Measurements from ENCODE around the gene SENP3. TPM values are rescaled to one million over a fixed set of nuclear protein-coding genes. Genes with fewer than 3 reads are reported as not detected.
A peak's percentile ranks its signal among the peaks of the same experiment; 100 is the strongest.

The SENP3 gene
- total RNA-seq, 1 experiment from 2014 or later: 30.2 TPM

DNA sequence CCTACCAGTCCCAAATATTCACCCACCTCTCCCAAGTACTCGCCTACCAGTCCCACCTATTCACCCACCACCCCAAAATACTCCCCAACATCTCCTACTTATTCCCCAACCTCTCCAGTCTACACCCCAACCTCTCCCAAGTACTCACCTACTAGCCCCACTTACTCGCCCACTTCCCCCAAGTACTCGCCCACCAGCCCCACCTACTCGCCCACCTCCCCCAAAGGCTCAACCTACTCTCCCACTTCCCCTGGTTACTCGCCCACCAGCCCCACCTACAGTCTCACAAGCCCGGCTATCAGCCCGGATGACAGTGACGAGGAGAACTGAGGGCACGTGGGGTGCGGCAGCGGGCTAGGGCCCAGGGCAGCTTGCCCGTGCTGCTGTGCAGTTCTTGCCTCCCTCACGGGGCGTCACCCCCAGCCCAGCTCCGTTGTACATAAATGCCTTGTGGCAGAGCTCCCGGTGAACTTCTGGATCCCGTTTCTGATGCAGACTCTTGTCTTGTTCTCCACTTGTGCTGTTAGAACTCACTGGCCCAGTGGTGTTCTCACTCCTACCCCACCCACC lies 47.8 kb upstream of the SENP3 start:
- no peaks in the 10 kb centered on the region for H3K9me3 ChIP-seq
- Mint-ChIP-seq H3K27ac (ENCODE audit: unreplicated experiment) (no peak overlapping the region), H3K36me3 (ENCODE audit: insufficient read depth, unreplicated experiment) (peaks cover 33% of the 10 kb centered on the region), H3K4me3 (ENCODE audit: unreplicated experiment) (no peak overlapping the region), H3K4me1 (ENCODE audit: low read depth, unreplicated experiment) (no peaks in the 10 kb centered on the region), H3K9me3 (ENCODE audit: unreplicated experiment) (no peaks in the 10 kb centered on the region), H3K27me3 (ENCODE audit: insufficient read depth, unreplicated experiment) (no peaks in the 10 kb centered on the region)
- no peak for DNase-seq
- BruUV-seq (replicated peaks): TSS peak; percentile 66
- TF ChIP-seq, protein P1, sequence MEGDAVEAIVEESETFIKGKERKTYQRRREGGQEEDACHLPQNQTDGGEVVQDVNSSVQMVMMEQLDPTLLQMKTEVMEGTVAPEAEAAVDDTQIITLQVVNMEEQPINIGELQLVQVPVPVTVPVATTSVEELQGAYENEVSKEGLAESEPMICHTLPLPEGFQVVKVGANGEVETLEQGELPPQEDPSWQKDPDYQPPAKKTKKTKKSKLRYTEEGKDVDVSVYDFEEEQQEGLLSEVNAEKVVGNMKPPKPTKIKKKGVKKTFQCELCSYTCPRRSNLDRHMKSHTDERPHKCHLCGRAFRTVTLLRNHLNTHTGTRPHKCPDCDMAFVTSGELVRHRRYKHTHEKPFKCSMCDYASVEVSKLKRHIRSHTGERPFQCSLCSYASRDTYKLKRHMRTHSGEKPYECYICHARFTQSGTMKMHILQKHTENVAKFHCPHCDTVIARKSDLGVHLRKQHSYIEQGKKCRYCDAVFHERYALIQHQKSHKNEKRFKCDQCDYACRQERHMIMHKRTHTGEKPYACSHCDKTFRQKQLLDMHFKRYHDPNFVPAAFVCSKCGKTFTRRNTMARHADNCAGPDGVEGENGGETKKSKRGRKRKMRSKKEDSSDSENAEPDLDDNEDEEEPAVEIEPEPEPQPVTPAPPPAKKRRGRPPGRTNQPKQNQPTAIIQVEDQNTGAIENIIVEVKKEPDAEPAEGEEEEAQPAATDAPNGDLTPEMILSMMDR (IDR thresholded peaks at IDR 0.05; ENCODE audit: insufficient read depth in 1 of 2, low read depth in 1 of 2, low read length in 1 of 2, severe bottlenecking in 1 of 2, unreplicated experiment in 1 of 2): no peak
- no peaks in the 10 kb centered on the region for H3K36me3 ChIP-seq (ENCODE audit: control insufficient read depth, insufficient read depth, low read length)
- no peaks in the 10 kb centered on the region for H3K27me3 ChIP-seq (replicated peaks; ENCODE audit: control insufficient read depth, insufficient read depth, low read length)
- ChIA-PET CTCF (interaction anchor here (0.7 to 0.9 kb wide), 2 partner anchors 47 to 77 kb away, joined by 3 to 5 read pairs; no protein-coding TSS in a partner anchor), POLR2A (no interaction called here)
- intact Hi-C loops (cut with micrococcal nuclease; ENCODE audit: unreplicated experiment): loop anchor here (1.0 kb wide), 1 partner anchor 47 kb away; the partner anchor contains the start of gene SENP3
- H3K4me1 ChIP-seq: no peaks in the 10 kb centered on the region
- no peak overlapping the region for H3K4me3 ChIP-seq (ENCODE audit: low read depth, low read length)

DNA sequence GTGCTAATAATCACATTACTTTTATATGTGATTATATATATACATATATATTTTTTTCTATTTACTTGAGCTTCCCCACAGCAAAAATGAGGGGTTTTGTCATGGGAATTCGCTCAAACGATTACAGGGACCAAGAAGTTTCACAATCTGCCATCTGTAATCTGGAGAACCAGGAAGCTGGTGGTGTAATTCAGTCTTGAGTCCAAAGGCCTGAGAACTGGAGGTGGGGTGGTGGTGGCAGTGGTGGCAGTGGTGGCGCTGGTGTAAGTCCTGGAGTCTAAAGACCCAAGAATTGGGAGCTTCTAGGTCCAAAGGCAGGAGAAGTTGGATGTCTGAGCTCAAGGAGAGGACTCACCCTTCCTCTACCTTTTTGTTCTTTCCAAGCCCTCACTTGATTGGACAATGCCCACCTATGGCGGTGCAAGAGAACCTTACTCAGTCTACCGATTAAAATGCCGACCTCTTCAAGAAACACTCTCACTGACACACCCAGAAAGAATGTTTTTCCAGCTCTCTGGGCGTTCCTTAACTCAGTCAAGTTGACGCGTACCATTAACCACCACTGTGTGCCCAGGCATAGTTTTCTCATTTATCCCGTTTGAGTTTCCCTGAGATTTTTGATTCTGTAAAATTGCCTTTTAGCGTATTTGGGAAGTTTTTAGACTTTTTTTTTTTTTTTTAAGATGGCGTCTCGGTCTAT lies 45.7 kb upstream of the SENP3 start:
- Mint-ChIP-seq H3K9me3 (ENCODE audit: unreplicated experiment) (no peaks in the 10 kb centered on the region), H3K36me3 (ENCODE audit: insufficient read depth, unreplicated experiment) (peaks cover 14% of the 10 kb centered on the region), H3K4me1 (ENCODE audit: low read depth, unreplicated experiment) (no peaks in the 10 kb centered on the region), H3K4me3 (ENCODE audit: unreplicated experiment) (no peak overlapping the region), H3K27me3 (ENCODE audit: insufficient read depth, unreplicated experiment) (no peaks in the 10 kb centered on the region), H3K27ac (ENCODE audit: unreplicated experiment) (no peak overlapping the region)
- ChIA-PET CTCF (interaction anchor here (0.6 to 1.0 kb wide), 2 partner anchors 45 to 78 kb away, joined by 3 to 5 read pairs; partner anchors contain the start of gene SENP3), POLR2A (interaction anchor here (0.8 kb wide), 1 partner anchor 36 kb away, joined by 4 read pairs; the partner anchor contains the start of gene ZBTB4)
- DNase-seq: no peak
- no peaks in the 10 kb centered on the region for H3K4me1 ChIP-seq
- no peaks in the 10 kb centered on the region for H3K27me3 ChIP-seq (replicated peaks; ENCODE audit: control insufficient read depth, insufficient read depth, low read length)
- TF ChIP-seq, protein P1 (IDR thresholded peaks at IDR 0.05; ENCODE audit: insufficient read depth in 1 of 2, low read depth in 1 of 2, low read length in 1 of 2, severe bottlenecking in 1 of 2, unreplicated experiment in 1 of 2): no peak
- intact Hi-C loops (cut with micrococcal nuclease; ENCODE audit: unreplicated experiment): no loop called here
- no peaks in the 10 kb centered on the region for H3K36me3 ChIP-seq (ENCODE audit: control insufficient read depth, insufficient read depth, low read length)
- BruUV-seq (replicated peaks): no TSS peak
- H3K4me3 ChIP-seq (ENCODE audit: low read depth, low read length): no peak overlapping the region
- no peaks in the 10 kb centered on the region for H3K9me3 ChIP-seq

DNA sequence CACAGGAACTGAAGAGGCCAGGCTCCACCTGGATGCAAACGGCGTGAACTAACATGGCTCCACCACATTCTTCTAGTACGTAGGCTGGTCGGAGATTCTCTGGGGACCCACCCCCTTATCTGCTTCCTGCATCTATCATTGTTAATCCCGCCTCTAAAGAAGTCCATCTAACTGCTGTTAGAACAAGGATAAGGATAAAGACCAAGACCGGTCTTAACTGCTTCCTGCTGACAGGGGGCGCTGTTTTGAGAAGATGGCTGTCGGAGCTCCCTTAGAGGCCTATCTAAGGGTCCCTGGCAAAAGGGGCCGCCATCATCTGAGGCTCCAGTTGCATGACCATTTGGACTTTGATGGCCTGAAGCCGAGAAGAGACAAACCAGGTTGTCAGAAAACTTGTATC lies 38.7 kb upstream of the SENP3 start:
- BruUV-seq (replicated peaks): no TSS peak
- Histone ChIP-seq H3K9me3 (no peaks in the 10 kb centered on the region), H3K27me3 (replicated peaks; ENCODE audit: control insufficient read depth, insufficient read depth, low read length) (no peaks in the 10 kb centered on the region), H3K4me3 (ENCODE audit: low read depth, low read length) (no peak overlapping the region), H3K4me1 (no peaks in the 10 kb centered on the region), H3K36me3 (ENCODE audit: control insufficient read depth, insufficient read depth, low read length) (no peaks in the 10 kb centered on the region)
- TF ChIP-seq, protein P1 (IDR thresholded peaks at IDR 0.05; ENCODE audit: insufficient read depth in 1 of 2, low read depth in 1 of 2, low read length in 1 of 2, severe bottlenecking in 1 of 2, unreplicated experiment in 1 of 2): peak in 1 of 2 experiments; percentile 20
- Mint-ChIP-seq H3K27me3 (ENCODE audit: insufficient read depth, unreplicated experiment) (no peaks in the 10 kb centered on the region), H3K9me3 (ENCODE audit: unreplicated experiment) (no peaks in the 10 kb centered on the region), H3K4me3 (ENCODE audit: unreplicated experiment) (no peak overlapping the region), H3K4me1 (ENCODE audit: low read depth, unreplicated experiment) (no peaks in the 10 kb centered on the region), H3K36me3 (ENCODE audit: insufficient read depth, unreplicated experiment) (no peaks in the 10 kb centered on the region), H3K27ac (ENCODE audit: unreplicated experiment) (no peak overlapping the region)
- no peak for DNase-seq
- POLR2A ChIA-PET: no interaction called here
- intact Hi-C loops (cut with micrococcal nuclease; ENCODE audit: unreplicated experiment): no loop called here
- CTCF ChIA-PET: no interaction called here

Measured in Caco-2 (cell line).